ENCODE data around the gene DSTN. TPM values are rescaled to one million over a fixed set of nuclear protein-coding genes. Genes with fewer than 3 reads are reported as not detected.
A peak's percentile ranks its signal among the peaks of the same experiment; 100 is the strongest.
"Not testable (repeated sequence)": the region's sequence is repeated elsewhere in the genome, so short reads cannot be mapped to it uniquely, and the experiment has no call there.

DSTN gene
- total RNA-seq, 1 donor: 550 TPM

- H3K4me3 ChIP-seq (ENCODE audit: low read depth, low read length): no peak overlapping the region
- TF ChIP-seq CTCF (IDR thresholded peaks at IDR 0.05; ENCODE audit: insufficient read depth, low read depth, low read length): no peak
- no peak for DNase-seq (ENCODE audit: low read depth)
Measured at GRCh38 chr20:17655286-17655651, 85.4 kb downstream of the DSTN start.

GRCh38 chr20:17655865-17656479 lies 86.1 kb downstream of the DSTN start:
- DNase-seq (ENCODE audit: low read depth): peak; percentile 73
- TF ChIP-seq CTCF (IDR thresholded peaks at IDR 0.05; ENCODE audit: insufficient read depth, low read depth, low read length): no peak
- H3K4me3 ChIP-seq (ENCODE audit: low read depth, low read length): no peak overlapping the region

- no peak overlapping the region for H3K4me3 ChIP-seq (ENCODE audit: low read depth, low read length)
- DNase-seq (ENCODE audit: low read depth): no peak
- no peak for TF ChIP-seq CTCF (IDR thresholded peaks at IDR 0.05; ENCODE audit: insufficient read depth, low read depth, low read length)
Measured at GRCh38 chr20:17657079-17657825, 87.4 kb downstream of the DSTN start.

GRCh38 chr20:17657898-17658647 lies 88.2 kb downstream of the DSTN start:
- no peak for DNase-seq (ENCODE audit: low read depth)
- no peak overlapping the region for H3K4me3 ChIP-seq (ENCODE audit: low read depth, low read length)
- no peak for TF ChIP-seq CTCF (IDR thresholded peaks at IDR 0.05; ENCODE audit: insufficient read depth, low read depth, low read length)

GRCh38 chr20:17658648-17658993 lies 88.7 kb downstream of the DSTN start:
- no peak for DNase-seq (ENCODE audit: low read depth)
- no peak overlapping the region for H3K4me3 ChIP-seq (ENCODE audit: low read depth, low read length)
- TF ChIP-seq CTCF (IDR thresholded peaks at IDR 0.05; ENCODE audit: insufficient read depth, low read depth, low read length): no peak

- H3K4me3 ChIP-seq (ENCODE audit: low read depth, low read length); DNase-seq (ENCODE audit: low read depth): not testable (repeated sequence)
Measured at GRCh38 chr20:17659344-17659743, 89.5 kb downstream of the DSTN start.

Other genes with a start within 250 kb of the DSTN start
- gene BFSP1, start 38.7 kb upstream of the DSTN start, total RNA-seq: 2.9 and 4.7 TPM in 2 replicates
- 123 and 136 TPM in 2 replicates for gene RRBP1, start 112.2 kb downstream of the DSTN start, total RNA-seq
- not detected in 2 replicates for gene BANF2, start 129.9 kb downstream of the DSTN start, total RNA-seq